ENCODE measurements around the gene MYH9. TPM values are rescaled to one million over a fixed set of nuclear protein-coding genes. Genes with fewer than 3 reads are reported as not detected.

Gene MYH9
- polyA plus RNA-seq, 1 donor from 2014 or later: 7.1 TPM

- TF ChIP-seq EZH2 (IDR thresholded peaks at IDR 0.05; ENCODE audit: borderline replicate concordance, insufficient read depth, low read length, poor library complexity, severe bottlenecking): no peak
These were observed 17.6 kb downstream of the MYH9 start (continued) for GRCh38 chr22:36369922-36370791.

- H3K4me3 ChIP-seq (ENCODE audit: low read length): no peak overlapping the region
- no peak overlapping the region for H3K9ac ChIP-seq (ENCODE audit: low read length)
- H2AFZ ChIP-seq (ENCODE audit: low read depth, low read length): no peak overlapping the region
- H3K27ac ChIP-seq (ENCODE audit: low read length): no peak overlapping the region
- H3K36me3 ChIP-seq (ENCODE audit: insufficient read depth, low read length): no peaks in the 10 kb centered on the region
- no peak overlapping the region for H3K4me2 ChIP-seq (ENCODE audit: low read length)
- no peaks in the 10 kb centered on the region for H4K20me1 ChIP-seq (ENCODE audit: insufficient read depth)
- H3F3A ChIP-seq (ENCODE audit: insufficient read depth, low read length, poor library complexity, severe bottlenecking): no peaks in the 10 kb centered on the region
- TF ChIP-seq SMC3 (conservative IDR thresholded peaks at IDR 0.05; ENCODE audit: poor library complexity): no peak
- TF ChIP-seq, protein P1, sequence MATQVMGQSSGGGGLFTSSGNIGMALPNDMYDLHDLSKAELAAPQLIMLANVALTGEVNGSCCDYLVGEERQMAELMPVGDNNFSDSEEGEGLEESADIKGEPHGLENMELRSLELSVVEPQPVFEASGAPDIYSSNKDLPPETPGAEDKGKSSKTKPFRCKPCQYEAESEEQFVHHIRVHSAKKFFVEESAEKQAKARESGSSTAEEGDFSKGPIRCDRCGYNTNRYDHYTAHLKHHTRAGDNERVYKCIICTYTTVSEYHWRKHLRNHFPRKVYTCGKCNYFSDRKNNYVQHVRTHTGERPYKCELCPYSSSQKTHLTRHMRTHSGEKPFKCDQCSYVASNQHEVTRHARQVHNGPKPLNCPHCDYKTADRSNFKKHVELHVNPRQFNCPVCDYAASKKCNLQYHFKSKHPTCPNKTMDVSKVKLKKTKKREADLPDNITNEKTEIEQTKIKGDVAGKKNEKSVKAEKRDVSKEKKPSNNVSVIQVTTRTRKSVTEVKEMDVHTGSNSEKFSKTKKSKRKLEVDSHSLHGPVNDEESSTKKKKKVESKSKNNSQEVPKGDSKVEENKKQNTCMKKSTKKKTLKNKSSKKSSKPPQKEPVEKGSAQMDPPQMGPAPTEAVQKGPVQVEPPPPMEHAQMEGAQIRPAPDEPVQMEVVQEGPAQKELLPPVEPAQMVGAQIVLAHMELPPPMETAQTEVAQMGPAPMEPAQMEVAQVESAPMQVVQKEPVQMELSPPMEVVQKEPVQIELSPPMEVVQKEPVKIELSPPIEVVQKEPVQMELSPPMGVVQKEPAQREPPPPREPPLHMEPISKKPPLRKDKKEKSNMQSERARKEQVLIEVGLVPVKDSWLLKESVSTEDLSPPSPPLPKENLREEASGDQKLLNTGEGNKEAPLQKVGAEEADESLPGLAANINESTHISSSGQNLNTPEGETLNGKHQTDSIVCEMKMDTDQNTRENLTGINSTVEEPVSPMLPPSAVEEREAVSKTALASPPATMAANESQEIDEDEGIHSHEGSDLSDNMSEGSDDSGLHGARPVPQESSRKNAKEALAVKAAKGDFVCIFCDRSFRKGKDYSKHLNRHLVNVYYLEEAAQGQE (IDR thresholded peaks at IDR 0.05; ENCODE audit: borderline replicate concordance): no peak
- no peak for TF ChIP-seq EZH2 (IDR thresholded peaks at IDR 0.05; ENCODE audit: borderline replicate concordance, insufficient read depth, low read length, poor library complexity, severe bottlenecking)
- TF ChIP-seq EP300 (conservative IDR thresholded peaks at IDR 0.05; ENCODE audit: poor library complexity, severe bottlenecking): no peak
- no peak for TF ChIP-seq RAD21 (conservative IDR thresholded peaks at IDR 0.05)
- no peak for TF ChIP-seq TAF1 (IDR thresholded peaks at IDR 0.05; ENCODE audit: low read depth)
- no peak for TF ChIP-seq MXI1 (conservative IDR thresholded peaks at IDR 0.05; ENCODE audit: poor library complexity, severe bottlenecking)
- no peak for TF ChIP-seq POLR2AphosphoS5 (IDR thresholded peaks at IDR 0.05)
- TF ChIP-seq, protein P2, sequence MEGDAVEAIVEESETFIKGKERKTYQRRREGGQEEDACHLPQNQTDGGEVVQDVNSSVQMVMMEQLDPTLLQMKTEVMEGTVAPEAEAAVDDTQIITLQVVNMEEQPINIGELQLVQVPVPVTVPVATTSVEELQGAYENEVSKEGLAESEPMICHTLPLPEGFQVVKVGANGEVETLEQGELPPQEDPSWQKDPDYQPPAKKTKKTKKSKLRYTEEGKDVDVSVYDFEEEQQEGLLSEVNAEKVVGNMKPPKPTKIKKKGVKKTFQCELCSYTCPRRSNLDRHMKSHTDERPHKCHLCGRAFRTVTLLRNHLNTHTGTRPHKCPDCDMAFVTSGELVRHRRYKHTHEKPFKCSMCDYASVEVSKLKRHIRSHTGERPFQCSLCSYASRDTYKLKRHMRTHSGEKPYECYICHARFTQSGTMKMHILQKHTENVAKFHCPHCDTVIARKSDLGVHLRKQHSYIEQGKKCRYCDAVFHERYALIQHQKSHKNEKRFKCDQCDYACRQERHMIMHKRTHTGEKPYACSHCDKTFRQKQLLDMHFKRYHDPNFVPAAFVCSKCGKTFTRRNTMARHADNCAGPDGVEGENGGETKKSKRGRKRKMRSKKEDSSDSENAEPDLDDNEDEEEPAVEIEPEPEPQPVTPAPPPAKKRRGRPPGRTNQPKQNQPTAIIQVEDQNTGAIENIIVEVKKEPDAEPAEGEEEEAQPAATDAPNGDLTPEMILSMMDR (IDR thresholded peaks at IDR 0.05; ENCODE audit: poor library complexity, severe bottlenecking): no peak
- H3K27me3 ChIP-seq (ENCODE audit: insufficient read depth, low read depth, low read length): no peaks in the 10 kb centered on the region
- no peaks in the 10 kb centered on the region for H3K9me3 ChIP-seq (ENCODE audit: low read length)
- peaks cover 36% of the 10 kb centered on the region for H3K79me2 ChIP-seq (replicated peaks; ENCODE audit: insufficient read depth, low read length)
- H3K9me2 ChIP-seq (ENCODE audit: insufficient read depth, low read length): no peaks in the 10 kb centered on the region
These were observed 18.5 kb downstream of the MYH9 start for GRCh38 chr22:36369004-36369921.
